SK-N-MC (cell line): ENCODE results near the gene TUBA4A.

Experiments used
- EZH2 ChIP-seq: fragments of 200-600 bp; sonication (generic); IDR thresholded peaks from one replicate; pipeline ENCODE4 v1.6.1; 2017; ENCODE audit warnings: antibody characterized with exemption
- POLR2AphosphoS5 ChIP-seq: IDR thresholded peaks from 2 replicates; pipeline ENCODE4 v1.6.1; 2012; ENCODE audit warnings: mild to moderate bottlenecking, low read depth, low read length, borderline replicate concordance

DNA sequence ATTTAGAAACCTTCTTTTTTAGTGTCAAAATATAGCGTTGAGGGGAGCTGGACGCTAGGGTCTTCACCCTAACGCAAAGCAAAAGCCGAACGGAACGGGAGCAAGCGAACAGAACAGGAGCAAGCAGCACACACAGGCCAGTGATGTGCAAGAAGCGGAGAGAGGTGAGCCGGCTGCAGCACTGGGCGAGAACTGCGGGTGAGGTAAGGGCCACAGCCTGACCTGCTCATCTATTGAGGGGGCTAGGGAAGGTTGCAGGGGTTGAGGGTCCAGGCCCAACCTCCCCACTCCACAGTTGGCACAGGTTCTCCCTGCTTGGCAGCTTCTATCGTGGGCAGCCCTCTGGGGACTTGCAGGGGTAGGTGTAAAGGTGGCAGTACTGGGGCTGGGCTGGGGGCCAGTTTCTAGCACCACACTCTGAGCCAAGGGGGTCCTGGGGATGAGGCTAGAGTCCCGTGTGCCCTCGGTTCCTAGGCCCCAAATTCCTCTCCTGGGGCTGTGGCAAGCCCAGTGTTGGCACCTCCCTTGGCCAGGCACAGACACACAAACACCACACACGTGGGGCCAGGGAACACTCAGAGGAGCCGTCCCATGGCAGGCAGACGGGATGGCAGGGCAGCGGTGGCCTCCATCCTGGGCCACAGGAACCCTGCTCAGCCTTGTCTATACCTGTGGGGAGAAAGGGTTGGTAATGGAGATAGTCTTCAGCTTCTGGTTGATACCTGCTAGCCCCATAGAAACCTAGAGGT, 33.8 kb downstream of the TUBA4A start:
- TF ChIP-seq POLR2AphosphoS5 = no peak
- TF ChIP-seq EZH2 = no peak
